NCI-H446 (cell line): ENCODE measurements around the gene ROM1.
A peak's percentile ranks its signal among the peaks of the same experiment; 100 is the strongest.
"Not testable (repeated sequence)": the region's sequence is repeated elsewhere in the genome, so short reads cannot be mapped to it uniquely, and the experiment has no call there.

Source experiments
- DNase-seq, 2 experiments: peaks; one replicate each; lab custom pipeline; 2025; lab: John Stamatoyannopoulos, UW

The ROM1 gene

DNA sequence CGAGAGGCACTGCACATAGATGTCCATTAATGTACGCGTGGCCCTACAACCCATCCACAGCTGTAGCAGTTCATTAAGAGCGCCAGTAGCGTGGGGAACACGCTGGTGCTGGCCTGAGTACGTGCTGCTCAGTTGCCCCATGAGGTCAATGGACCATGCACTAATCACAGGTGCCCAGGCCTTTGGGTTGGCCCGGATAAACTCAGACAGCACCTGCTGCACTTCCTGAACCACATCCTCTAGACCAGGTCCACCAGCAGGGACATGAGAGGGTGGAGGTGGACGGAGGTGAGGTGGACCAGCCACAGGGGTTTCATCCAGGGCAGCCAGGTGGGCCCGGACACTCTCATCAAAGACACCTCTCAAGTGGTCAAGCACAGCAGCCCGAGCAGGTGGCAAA lies 36.4 kb downstream of the ROM1 start:
- no peak for DNase-seq

DNA sequence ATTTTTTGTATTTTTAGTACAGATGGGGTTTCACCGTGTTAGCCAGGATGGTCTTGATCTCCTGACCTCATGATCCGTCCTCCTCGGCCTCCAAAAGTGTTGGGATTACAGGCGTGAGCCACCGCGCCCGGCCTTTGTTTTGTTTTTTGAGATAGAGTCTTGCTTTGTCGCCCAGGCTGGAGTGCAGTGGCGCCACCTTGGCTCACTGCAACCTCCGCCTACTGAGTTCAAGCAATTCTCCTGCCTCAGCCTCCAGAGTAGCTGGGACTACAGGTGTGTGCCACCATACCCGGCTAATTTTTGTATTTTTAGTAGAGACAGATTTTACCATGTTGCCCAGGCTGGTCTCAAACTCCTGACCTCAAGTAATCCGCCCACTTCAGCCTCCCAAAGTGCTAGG lies 37.2 kb downstream of the ROM1 start:
- DNase-seq: not testable (repeated sequence)

DNA sequence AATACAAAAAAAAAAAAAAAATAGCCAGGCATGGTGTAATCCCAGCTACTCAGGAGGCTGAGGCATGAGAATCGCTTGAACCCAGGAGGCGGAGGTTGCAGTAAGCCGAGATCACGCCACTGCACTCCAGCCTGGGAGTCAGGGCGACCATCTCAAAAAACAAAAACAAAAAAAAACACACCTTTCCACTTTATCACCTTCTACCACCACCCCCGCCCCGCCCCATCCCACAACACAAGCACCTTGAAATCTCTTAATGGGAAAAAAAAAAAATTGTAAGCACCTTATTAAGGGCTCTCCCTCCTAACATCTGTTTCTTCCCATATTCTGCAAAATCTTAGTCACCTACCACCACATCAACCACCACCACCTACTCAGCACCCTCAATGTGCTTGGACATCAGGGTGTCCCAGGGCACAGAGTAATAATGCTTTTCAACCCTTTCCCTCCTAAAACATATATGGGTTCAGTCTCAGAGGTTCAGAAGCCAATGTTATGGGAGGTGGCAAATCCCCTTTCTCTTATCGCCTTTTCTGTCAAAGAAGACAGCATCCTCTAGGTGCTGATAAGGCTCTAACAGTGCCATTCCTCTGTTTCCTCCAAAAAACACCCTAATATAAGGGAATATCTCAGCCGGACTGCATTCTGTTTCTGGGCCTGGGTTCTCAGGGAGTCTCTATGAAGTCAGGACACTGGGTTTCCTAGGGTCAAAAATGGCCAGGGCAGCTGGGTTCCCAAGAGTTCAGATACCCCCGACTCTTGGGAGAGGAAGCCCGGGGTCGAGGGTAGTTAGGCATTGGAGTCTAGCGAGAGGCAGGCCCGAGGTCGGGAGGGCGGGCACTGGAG lies 39.3 kb downstream of the ROM1 start:
- no peak for DNase-seq

DNA sequence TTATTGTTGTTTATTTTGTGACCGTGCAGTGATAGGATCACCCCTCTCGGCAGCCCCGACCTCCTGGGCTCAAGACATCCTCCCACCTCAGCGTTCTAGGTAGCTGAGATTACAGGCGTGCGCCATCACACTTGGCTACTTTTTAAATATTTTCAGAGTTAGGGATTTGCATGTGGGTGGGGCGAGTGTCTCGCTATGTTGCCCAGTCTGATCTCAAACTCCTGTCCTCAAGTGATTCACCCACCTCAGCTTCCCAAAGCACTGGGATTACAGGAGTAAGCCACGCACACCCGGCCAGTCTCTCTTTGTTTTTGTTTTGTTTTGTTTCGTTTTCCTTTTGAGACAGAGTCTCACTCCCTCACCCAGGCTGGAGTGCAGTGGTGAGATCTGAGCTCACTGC lies 41.2 kb downstream of the ROM1 start:
- no peak for DNase-seq

DNA sequence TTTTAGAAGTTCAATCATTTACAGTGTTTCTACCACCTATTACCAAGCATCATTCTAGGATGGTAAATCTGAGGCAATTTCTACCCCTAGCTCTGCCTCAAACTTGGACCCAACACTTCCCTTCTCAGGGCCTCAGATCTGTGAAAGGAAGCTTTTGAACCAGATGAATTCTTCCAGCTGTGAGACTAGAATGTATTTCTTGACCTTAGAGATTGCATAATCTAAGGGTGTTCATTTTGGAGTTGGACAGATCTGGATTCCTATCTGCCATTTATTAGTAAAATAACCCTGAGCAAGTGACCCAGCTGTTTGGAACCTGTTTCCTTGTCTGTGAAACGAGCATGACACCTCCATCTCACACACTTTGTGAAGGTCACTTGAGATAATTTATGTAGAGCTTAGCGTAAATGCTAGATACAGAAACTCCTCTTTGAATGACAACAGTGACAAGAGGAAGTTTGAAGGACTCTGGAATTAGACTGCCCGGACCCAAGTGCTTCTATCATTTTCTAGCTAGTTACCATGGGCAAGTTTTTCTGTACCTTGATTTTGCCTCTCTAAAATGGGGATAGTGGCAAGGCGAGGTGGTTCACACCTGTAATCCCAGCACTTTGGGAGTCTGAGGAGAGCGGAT lies 43.9 kb downstream of the ROM1 start:
- DNase-seq: no peak

DNA sequence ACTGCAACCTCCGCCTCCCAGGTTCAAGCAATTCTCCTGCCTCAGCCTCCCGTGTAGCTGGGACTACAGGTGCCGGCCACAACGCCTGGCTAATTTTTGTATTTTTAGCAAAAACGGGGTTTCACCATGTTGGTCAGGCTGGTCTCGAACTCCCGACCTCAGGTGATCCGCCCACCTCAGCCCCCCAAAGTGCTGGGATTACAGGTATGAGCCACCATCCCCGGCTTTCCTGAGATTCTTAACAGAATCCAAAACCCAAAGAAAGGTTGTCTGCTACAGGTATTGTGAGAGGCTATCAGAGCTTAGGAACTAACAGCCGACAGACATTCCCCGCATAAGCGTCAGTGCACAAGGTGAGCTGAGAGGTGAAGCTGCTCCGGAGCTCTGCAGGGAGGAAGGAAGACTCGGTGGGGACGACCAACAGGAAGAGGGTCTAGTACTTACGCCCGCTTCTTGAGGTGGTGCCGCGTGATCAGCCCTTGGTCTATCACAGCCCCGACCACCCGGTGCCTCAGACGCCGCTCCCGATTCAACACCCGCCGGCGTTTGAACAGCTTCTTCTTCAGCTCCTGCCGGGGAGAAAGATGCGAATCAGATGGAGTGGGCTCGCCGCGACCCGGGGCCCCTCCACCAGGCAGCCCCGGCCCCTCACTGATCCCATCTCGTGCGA lies 51.5 kb downstream of the ROM1 start:
- DNase-seq: peak in 1 of 2 experiments; percentile 71
